GM18873 (cell line): ENCODE data around the gene EPHA5.

Source experiments
- ATAC-seq: cut with Tn5 transposase; IDR thresholded peaks from one replicate; pipeline ENCODE4 v1.9.1; 2021; ENCODE audit warnings: mild to moderate bottlenecking, moderate library complexity, moderate number of reproducible peaks; ENCODE audit not compliant: unreplicated experiment, low FRiP score

Gene EPHA5

DNA sequence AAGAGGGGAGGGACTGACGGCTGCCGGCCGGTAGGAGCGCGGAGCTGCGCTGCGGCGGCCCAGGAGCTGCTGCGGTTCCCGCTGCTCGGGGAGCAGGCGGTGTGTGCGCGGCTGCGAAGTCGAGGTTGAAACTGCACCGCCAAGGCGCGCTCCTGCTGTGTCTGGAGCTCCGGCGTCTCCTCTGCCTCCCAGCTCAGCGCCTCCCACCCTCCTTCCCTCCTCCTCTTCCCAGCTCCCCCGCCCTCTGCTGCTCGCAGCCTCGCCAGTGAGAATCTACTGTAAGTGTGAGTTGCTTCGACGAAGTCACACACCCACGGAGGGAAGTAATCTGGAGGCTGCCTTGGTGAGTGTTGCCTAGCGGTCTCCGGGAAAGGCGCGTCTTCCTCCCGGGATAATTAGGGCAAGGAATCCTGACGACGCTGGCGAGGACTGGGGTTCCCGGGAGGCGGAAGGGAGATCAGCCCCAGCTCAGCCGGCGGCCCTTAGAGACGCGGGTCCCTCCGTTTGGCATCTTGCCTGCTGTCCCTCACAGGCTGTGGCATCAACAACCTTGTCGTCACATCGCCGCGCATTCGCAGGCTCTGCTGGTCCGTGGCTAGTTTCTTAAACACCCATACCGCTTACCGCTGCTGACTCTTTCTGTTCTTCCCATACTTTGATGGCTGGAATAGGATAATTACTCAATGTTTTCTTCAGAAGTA, at the start of gene EPHA5:
Gene EPHA5 (minus strand): TSS at position 159 of the 701 bp plus-strand sequence. CDS start 747 bp downstream, outside the sequence.
- no peak for ATAC-seq

DNA sequence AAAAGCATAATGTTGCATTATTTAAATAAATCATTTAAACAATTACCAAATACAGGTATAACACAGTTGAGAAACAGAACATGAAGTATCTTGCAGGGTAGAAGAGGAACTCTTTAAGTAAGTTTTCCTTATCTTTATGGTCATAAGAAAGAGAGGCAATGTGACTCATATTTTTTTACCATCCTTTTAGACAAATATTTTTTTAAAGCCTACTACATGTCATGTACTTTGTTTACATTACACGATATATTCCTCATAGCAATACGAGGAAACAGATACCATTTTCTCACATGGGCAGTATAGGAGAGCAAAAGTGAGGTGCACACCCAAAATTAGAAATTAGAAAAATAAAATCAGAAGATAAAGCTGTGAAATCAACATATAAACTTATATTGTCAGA, 49.3 kb upstream of the EPHA5 start:
- ATAC-seq: no peak

GRCh38 chr4:65698631-65699030, 28.3 kb upstream of the EPHA5 start:
- ATAC-seq: no peak

GRCh38 chr4:65696436-65696835, 26.1 kb upstream of the EPHA5 start:
- no peak for ATAC-seq

GRCh38 chr4:65671372-65671771, 1.1 kb upstream of the EPHA5 start:
- ATAC-seq: no peak

- ATAC-seq: no peak
These were observed 314 bp downstream of the EPHA5 start for GRCh38 chr4:65670020-65670330.

DNA sequence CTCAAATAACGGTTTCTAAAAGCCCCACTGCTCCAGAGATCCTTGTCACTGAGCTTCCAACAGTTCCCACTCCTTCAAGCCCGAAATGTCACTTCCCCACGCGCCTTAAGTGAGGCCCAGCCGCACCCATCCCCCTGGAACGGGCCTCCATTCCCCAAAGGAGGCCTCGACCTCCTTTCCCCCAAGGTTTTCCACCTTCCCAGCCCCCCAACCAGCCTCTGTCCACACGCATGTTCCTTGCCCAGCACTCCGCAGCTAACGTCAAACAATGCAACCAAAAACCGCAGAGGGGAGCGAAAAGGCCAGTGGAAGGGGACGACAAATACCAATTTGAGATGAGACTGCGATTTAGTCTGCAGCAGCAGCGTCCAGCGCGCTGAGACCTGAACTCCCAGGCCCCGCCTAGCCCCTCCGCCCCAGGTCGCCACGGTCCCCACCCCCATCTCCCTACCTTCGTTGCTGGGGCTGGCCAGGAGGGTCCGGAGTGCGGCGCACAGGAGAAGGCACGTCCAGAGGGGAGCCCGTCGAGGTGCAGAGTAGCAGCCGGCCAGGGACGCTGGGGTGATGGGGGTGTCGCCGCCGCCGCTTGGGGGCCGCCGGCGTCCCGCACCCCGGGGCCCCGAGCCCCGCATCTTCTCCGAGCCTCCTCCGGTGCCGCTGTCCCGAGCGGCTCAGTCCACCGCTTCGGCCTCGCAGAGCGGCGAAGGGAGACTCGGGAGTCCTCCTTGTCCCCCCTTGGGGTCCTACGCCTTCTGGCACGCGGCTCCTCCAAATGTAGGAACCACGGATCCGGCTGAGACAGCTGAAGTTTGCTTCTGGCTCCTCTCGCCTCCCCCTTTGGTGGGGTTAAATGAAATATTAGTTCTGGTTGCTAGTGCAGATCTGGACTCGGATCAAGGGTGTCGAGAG, 924 bp downstream of the EPHA5 start:
- ATAC-seq: no peak

DNA sequence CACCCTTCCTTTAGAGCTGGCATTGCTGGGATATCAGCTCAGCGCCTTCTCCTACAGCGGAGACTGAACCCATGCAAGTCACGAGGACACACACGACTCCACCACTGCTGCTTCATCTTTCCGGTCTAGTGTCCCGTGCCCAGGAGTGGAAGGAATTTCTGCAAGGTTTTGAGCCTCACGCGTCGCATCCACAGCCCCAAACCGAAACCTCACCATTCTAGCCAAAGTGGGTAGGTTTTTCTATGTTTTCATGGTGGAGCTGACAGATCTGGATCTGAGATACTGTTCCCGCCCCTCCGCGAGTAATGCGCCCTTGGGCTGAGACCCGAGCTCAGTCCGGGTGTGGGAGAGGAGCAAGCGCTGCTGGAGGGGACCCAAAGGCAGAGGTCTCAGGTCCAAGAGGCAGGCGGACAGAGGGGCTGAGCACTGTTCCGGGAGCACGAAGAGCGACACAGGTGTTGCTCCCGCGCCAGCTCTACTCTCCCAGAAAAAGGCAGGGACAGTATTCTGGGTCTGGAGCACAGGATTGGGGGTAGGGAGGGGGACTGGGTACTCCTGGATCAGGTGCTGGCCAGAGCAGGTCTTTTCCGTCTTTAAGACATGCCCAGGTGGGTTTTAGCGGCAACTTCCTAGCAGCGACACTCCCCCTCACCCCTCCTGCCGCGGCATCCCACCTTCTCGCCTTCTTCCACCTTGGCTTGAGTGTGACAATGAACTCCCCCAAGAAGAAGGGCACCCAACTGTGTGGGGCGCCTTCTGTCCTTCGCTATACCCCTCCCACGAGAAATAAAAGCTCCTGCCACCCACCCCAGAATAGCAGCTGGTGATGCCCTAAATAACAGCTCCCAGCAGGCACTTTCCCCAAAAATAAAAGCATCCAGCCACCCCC, 1.8 kb downstream of the EPHA5 start:
- ATAC-seq: no peak

- no peak for ATAC-seq
These were observed 2.7 kb downstream of the EPHA5 start for GRCh38 chr4:65667506-65668041.

DNA sequence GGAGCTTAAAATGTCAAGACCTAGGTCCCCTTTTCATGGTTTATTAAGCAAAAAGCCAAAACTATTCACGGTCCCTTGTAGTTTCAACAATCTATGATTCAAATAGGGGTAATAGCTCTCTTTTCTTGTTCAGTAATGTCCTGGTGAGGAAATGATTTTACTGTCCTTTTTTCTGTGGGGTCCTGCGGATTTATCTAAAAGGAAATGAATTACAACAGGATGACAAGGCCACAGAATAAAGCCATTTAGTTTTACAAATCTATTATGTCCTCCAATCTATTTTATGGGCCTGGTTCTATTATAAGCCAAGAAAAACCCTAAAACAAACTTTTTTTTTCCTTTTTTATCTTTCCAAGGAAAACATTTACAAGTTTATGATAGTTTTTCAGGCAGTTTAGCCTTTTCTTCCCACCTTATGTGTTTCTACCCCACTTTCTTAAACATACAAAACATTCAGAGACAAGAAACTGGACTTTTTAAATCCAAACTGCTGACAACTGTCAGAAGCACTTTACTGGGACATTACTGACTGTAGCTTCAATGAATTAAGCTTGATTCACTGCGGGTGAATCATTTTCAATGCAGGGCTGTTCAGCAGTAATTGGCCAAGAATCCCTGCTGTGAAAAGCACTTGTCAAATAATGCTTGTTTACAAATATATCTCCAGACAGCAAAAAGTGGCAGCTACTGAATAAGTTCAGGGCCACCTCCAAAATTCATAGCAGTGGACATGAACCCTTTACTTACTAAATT, 4.3 kb downstream of the EPHA5 start:
- no peak for ATAC-seq

DNA sequence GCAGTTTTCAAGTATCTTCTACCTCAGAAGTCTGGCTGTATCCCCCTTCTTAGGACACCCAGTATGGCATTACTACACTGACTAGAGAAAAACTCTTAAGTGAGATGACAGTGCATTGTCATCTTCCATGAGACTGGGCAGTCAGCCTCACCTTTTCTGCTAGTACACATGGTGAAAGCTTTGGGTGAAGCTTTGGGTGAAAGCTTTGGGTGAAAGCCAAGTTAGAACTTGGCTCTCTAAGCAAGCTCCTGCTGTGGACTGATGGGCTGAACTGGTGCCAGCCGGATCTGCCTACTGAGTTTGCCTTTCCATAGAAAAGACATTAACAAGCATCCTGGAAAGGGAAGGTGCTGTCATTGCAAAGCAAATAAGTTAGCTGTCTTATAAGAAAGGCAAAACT, 8.8 kb downstream of the EPHA5 start:
- no peak for ATAC-seq

DNA sequence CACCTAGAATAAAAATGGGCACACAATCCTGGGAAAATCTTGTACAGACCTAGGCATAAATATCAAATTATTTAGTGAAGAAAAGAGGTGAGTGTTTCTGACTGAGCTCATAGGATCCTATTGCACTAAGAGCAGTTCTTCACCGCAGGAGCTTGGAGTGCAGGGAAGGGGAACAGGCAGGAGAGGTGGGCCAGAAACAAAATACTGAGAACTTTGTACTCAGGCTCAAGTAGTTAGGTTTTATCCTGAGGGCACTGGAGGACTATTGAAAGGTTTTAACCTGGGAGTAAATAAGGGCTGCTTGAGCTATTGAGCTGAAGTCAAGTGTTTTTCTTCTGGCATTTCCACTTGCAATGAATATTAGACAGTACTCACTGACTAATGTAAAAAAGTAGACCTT, 12.2 kb downstream of the EPHA5 start:
- no peak for ATAC-seq

- no peak for ATAC-seq
These were observed 14.3 kb downstream of the EPHA5 start for GRCh38 chr4:65656008-65656407.

DNA sequence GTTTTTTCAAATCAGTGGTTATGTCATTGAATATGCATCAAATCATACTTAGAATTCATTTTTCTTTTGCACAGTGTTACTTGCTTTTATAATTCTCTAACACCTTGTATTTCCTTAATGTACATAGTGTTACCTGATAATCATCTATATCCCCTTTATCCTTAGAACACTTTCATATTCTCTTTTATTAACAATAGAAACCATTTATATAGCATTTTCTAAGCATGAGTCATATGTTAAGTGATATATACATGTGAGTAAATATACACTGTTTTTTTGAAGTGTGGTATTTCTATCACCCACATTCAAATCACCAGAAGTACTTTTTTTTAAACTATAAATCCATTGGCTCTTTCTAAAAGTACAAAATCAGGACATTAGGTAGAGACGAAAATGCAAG, 15.3 kb downstream of the EPHA5 start:
- ATAC-seq: no peak

DNA sequence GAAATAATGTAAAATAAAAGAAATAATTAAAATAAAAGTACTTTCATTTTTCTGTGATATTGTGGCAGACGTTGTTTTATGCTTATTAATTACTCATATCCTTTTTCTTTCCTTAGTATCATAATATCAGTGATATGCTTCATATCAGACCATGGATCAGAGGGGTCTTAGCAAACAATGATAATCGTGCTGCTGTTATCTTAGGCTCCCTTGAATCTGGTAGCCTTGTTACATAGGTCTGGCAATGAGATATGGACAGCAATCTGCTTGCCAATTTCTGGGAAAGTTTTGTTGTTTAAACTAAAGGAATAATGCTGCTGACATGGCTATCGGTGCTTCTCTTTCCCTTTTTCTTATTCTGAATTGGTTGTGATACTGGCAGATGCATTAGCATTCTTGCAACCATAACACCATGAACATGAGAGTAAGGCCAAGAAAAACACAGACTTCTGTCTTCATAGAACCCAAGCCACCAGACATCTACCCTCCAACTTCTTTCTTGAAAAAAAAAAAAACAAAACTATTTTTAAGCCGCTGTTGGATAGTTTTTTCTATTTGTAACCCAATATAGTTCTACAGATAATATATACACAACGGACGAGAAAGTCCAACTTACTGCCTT, 16.4 kb downstream of the EPHA5 start:
- ATAC-seq: no peak

DNA sequence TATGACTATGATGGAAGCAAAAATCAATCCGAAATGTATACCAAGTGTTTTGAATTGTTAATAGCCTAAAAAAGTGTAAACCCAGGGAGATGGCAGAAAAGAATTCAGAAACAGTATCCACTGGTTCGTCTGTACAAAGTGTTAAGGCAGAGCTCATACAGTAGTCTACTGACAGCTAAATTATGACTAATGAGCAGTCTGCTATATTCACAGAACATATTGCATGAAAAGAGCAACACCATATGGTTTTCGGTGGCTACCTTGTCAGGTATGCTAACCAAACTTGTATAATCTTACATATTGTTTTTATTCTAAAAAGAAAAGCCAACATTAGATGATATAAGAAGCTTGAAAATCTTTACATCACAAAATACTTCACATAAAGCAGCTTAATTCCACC, 18.5 kb downstream of the EPHA5 start:
- no peak for ATAC-seq

GRCh38 chr4:65651031-65651430, 19.3 kb downstream of the EPHA5 start:
- no peak for ATAC-seq

GRCh38 chr4:65646136-65646535, 24.2 kb downstream of the EPHA5 start:
- no peak for ATAC-seq

DNA sequence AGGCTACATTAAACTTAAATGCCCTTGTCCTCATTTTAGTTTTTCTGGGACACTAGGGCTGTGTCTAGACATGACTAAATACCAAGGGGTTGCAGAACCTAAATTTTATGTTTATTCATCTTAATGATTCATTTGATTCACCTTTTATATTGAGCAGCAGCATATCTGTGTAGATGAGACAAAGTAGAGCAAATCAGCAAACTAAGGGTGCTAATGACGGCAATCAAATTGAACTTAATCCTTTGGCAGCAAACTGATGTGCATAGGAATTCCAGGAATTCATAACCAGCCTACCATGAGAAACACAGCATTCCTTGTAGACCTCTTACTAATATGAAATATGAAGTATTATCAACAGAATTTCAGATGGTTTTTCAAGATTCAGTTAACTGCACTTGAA, 25.1 kb downstream of the EPHA5 start:
- ATAC-seq: no peak
